Cardiac muscle cell (in vitro differentiated cells and primary cell): ENCODE results near the gene LRIG1. TPM values are rescaled to one million over a fixed set of nuclear protein-coding genes. Genes with fewer than 3 reads are reported as not detected.
A peak's percentile ranks its signal among the peaks of the same experiment; 100 is the strongest.

Source experiments
- DNase-seq, 2 donors: peaks; one replicate each; pipeline versions ENCODE4 v3.0.0 to v3.0.0-alpha.2; 2010 to 2017; ENCODE audit warnings: low read depth in 1 of 2, low spot score in 1 of 2
- H3K27ac ChIP-seq: fragments of 200-600 bp; sonication (generic); 2 replicates; pipeline ENCODE4 v1.5.1; 2016
- H3K27me3 ChIP-seq: fragments of 200-600 bp; sonication (generic); 2 replicates; pipeline ENCODE4 v1.6.0; 2016; ENCODE audit warnings: control low read depth
- H3K36me3 ChIP-seq: fragments of 200-600 bp; sonication (generic); 2 replicates; pipeline ENCODE4 v1.5.1; 2016; ENCODE audit warnings: control low read depth
- H3K4me1 ChIP-seq: fragments of 200-600 bp; sonication (generic); 2 replicates; pipeline ENCODE4 v1.8.1; 2017; ENCODE audit warnings: low read depth, mild to moderate bottlenecking, mixed run types
- H3K4me3 ChIP-seq: fragments of 200-600 bp; sonication (generic); 2 replicates; pipeline ENCODE4 v1.5.1; 2016; ENCODE audit warnings: mild to moderate bottlenecking
- H3K9me3 ChIP-seq: fragments of 200-600 bp; sonication (generic); 2 replicates; pipeline ENCODE4 v1.5.1; 2017; ENCODE audit warnings: low read depth, mild to moderate bottlenecking, control low read depth
- CTCF ChIP-seq: IDR thresholded peaks from 2 replicates; pipeline ENCODE4 v1.5.1; 2012; ENCODE audit warnings: low read depth, mild to moderate bottlenecking, low read length
- polyA plus RNA-seq: library from polyadenylated mRNA; unstranded; fragments of >200 nt; fragmentation: Nextera tagmentation; extraction: Ambion mirVana; gene quantifications from 2 replicates; pipeline ENCODE4 v1.2.1, GENCODE V29; 2016
- total RNA-seq: library from RNA; depleted of rRNA; stranded (reverse); fragments of >200 nt; gene quantifications from 2 replicates; pipeline ENCODE4 v1.2.3, GENCODE V29; 2016

The LRIG1 gene
- total and polyA plus RNA-seq, 2 experiments from 2014 or later, result 27.8 to 51.1 TPM

GRCh38 chr3:66463730-66464511 lies 36.9 kb downstream of the LRIG1 start:
- Histone ChIP-seq H3K4me1 (no peaks in the 10 kb centered on the region), H3K27me3 (no peaks in the 10 kb centered on the region), H3K36me3 (no peaks in the 10 kb centered on the region), H3K9me3 (no peaks in the 10 kb centered on the region), H3K27ac (no peak overlapping the region), H3K4me3 (no peak overlapping the region)
- DNase-seq, result no peak
- no peak for TF ChIP-seq CTCF

GRCh38 chr3:66463054-66463631 lies 37.7 kb downstream of the LRIG1 start:
- H3K36me3 ChIP-seq, result no peaks in the 10 kb centered on the region
- no peak for DNase-seq
- H3K9me3 ChIP-seq, result no peaks in the 10 kb centered on the region
- H3K27me3 ChIP-seq, result no peaks in the 10 kb centered on the region
- H3K4me1 ChIP-seq, result no peaks in the 10 kb centered on the region
- no peak for TF ChIP-seq CTCF
- no peak overlapping the region for H3K4me3 ChIP-seq
- H3K27ac ChIP-seq, result no peak overlapping the region

GRCh38 chr3:66457252-66457651 lies 43.6 kb downstream of the LRIG1 start:
- TF ChIP-seq CTCF, result no peak
- no peak for DNase-seq
- H3K27me3 ChIP-seq, result no peaks in the 10 kb centered on the region
- H3K4me3 ChIP-seq, result no peak overlapping the region
- no peaks in the 10 kb centered on the region for H3K36me3 ChIP-seq
- no peaks in the 10 kb centered on the region for H3K9me3 ChIP-seq
- H3K4me1 ChIP-seq, result peaks cover 26% of the 10 kb centered on the region
- no peak overlapping the region for H3K27ac ChIP-seq

- Histone ChIP-seq H3K36me3 (no peaks in the 10 kb centered on the region), H3K27me3 (no peaks in the 10 kb centered on the region), H3K4me3 (no peak overlapping the region), H3K4me1 (peaks cover 26% of the 10 kb centered on the region), H3K27ac (no peak overlapping the region), H3K9me3 (no peaks in the 10 kb centered on the region)
- no peak for DNase-seq
- no peak for TF ChIP-seq CTCF
Observed at GRCh38 chr3:66456711-66457173, 44.1 kb downstream of the LRIG1 start.

GRCh38 chr3:66454464-66454859 lies 46.4 kb downstream of the LRIG1 start:
- no peak for DNase-seq
- no peaks in the 10 kb centered on the region for H3K27me3 ChIP-seq
- no peak for TF ChIP-seq CTCF
- no peak overlapping the region for H3K4me3 ChIP-seq
- peak overlapping the region; percentile 89 for H3K27ac ChIP-seq
- H3K9me3 ChIP-seq, result no peaks in the 10 kb centered on the region
- H3K36me3 ChIP-seq, result no peaks in the 10 kb centered on the region
- H3K4me1 ChIP-seq, result peaks cover 34% of the 10 kb centered on the region
